ENCODE measurements around the gene ITM2C.
A peak's percentile ranks its signal among the peaks of the same experiment; 100 is the strongest.

ITM2C gene

GRCh38 chr2:230864605-230865306 lies at the start of gene ITM2C:
ITM2C (plus strand) TSS chr2:230864942; CDS start chr2:230865026, 84 bp downstream.
- peak in 1 of 2 donors; percentile 66 for DNase-seq (ENCODE audit: low read depth in 2 of 2)

GRCh38 chr2:230815088-230815487 lies 49.7 kb upstream of the ITM2C start:
- DNase-seq (ENCODE audit: low read depth in 2 of 2), result no peak

- DNase-seq (ENCODE audit: low read depth in 2 of 2), result no peak
Observed at GRCh38 chr2:230816735-230817134, 48.0 kb upstream of the ITM2C start.

- no peak for DNase-seq (ENCODE audit: low read depth in 2 of 2)
Observed at GRCh38 chr2:230819433-230819832, 45.3 kb upstream of the ITM2C start.

- DNase-seq (ENCODE audit: low read depth in 2 of 2), result no peak
Observed at GRCh38 chr2:230821261-230821990, 43.3 kb upstream of the ITM2C start.

GRCh38 chr2:230821991-230822520 lies 42.7 kb upstream of the ITM2C start:
- DNase-seq (ENCODE audit: low read depth in 2 of 2), result no peak

GRCh38 chr2:230823264-230823964 lies 41.3 kb upstream of the ITM2C start:
- no peak for DNase-seq (ENCODE audit: low read depth in 2 of 2)

- DNase-seq (ENCODE audit: low read depth in 2 of 2), result peak; percentile 25 to 39
Observed at GRCh38 chr2:230824406-230824978, 40.2 kb upstream of the ITM2C start.

- no peak for DNase-seq (ENCODE audit: low read depth in 2 of 2)
Observed at GRCh38 chr2:230825354-230825753, 39.4 kb upstream of the ITM2C start.

GRCh38 chr2:230827774-230828271 lies 36.9 kb upstream of the ITM2C start:
- DNase-seq (ENCODE audit: low read depth in 2 of 2), result no peak

- DNase-seq (ENCODE audit: low read depth in 2 of 2), result no peak
Observed at GRCh38 chr2:230828272-230828961, 36.3 kb upstream of the ITM2C start.

- DNase-seq (ENCODE audit: low read depth in 2 of 2), result no peak
Observed at GRCh38 chr2:230829293-230829692, 35.4 kb upstream of the ITM2C start.

- no peak for DNase-seq (ENCODE audit: low read depth in 2 of 2)
Observed at GRCh38 chr2:230829959-230830358, 34.8 kb upstream of the ITM2C start.

- no peak for DNase-seq (ENCODE audit: low read depth in 2 of 2)
Observed at GRCh38 chr2:230830428-230830827, 34.3 kb upstream of the ITM2C start.

GRCh38 chr2:230840301-230840700 lies 24.4 kb upstream of the ITM2C start:
- DNase-seq (ENCODE audit: low read depth in 2 of 2), result no peak

- no peak for DNase-seq (ENCODE audit: low read depth in 2 of 2)
Observed at GRCh38 chr2:230842473-230842872, 22.3 kb upstream of the ITM2C start.

GRCh38 chr2:230843132-230843531 lies 21.6 kb upstream of the ITM2C start:
- no peak for DNase-seq (ENCODE audit: low read depth in 2 of 2)

GRCh38 chr2:230846360-230846759 lies 18.4 kb upstream of the ITM2C start:
- DNase-seq (ENCODE audit: low read depth in 2 of 2), result no peak

- DNase-seq (ENCODE audit: low read depth in 2 of 2), result peak; percentile 79 to 85
Observed at GRCh38 chr2:230847883-230848388, 16.8 kb upstream of the ITM2C start.

GRCh38 chr2:230849633-230850357 lies 14.9 kb upstream of the ITM2C start:
- DNase-seq (ENCODE audit: low read depth in 2 of 2), result peak in 1 of 2 donors; percentile 55

- no peak for DNase-seq (ENCODE audit: low read depth in 2 of 2)
Observed at GRCh38 chr2:230850358-230850658, 14.4 kb upstream of the ITM2C start.
